GM23248 (cell line): ENCODE data around the gene PWWP2A. TPM values are rescaled to one million over a fixed set of nuclear protein-coding genes. Genes with fewer than 3 reads are reported as not detected.

Source experiments
- DNase-seq: peaks from one replicate; pipeline ENCODE4 v3.0.0-alpha.2; 2015
- H2AFZ ChIP-seq: fragments of 200-600 bp; sonication (generic); 2 replicates; pipeline ENCODE4 v1.6.1; 2016; ENCODE audit warnings: antibody characterized with exemption
- H3F3A ChIP-seq: fragments of 200-600 bp; sonication (generic); 2 replicates; pipeline ENCODE4 v1.6.1; 2016; ENCODE audit warnings: mild to moderate bottlenecking, antibody characterized with exemption, mixed run types; ENCODE audit not compliant: insufficient read depth
- H3K27ac ChIP-seq: fragments of 200-600 bp; sonication (generic); 2 replicates; pipeline ENCODE4 v1.5.1; 2016; ENCODE audit warnings: mild to moderate bottlenecking
- H3K27me3 ChIP-seq: fragments of 200-600 bp; sonication (generic); replicated peaks from 2 replicates; pipeline ENCODE4 v1.6.1; 2016; ENCODE audit warnings: mild to moderate bottlenecking; ENCODE audit not compliant: insufficient read depth
- H3K36me3 ChIP-seq: fragments of 200-600 bp; sonication (generic); 2 replicates; pipeline ENCODE4 v1.6.1; 2016; ENCODE audit warnings: low read depth, mild to moderate bottlenecking
- H3K4me1 ChIP-seq: fragments of 200-600 bp; sonication (generic); 2 replicates; pipeline ENCODE4 v1.6.1; 2016; ENCODE audit warnings: mild to moderate bottlenecking; ENCODE audit not compliant: insufficient read depth
- H3K4me2 ChIP-seq: fragments of 200-600 bp; sonication (generic); one replicate; pipeline ENCODE4 v1.6.1; 2016; ENCODE audit warnings: mild to moderate bottlenecking; ENCODE audit not compliant: unreplicated experiment
- H3K4me3 ChIP-seq: fragments of 200-600 bp; sonication (generic); 2 replicates; pipeline ENCODE4 v1.5.1; 2016; ENCODE audit warnings: mild to moderate bottlenecking
- H3K79me2 ChIP-seq: fragments of 200-600 bp; sonication (generic); 2 replicates; pipeline ENCODE4 v1.6.1; 2016; ENCODE audit warnings: mild to moderate bottlenecking; ENCODE audit not compliant: insufficient read depth
- H3K9ac ChIP-seq: fragments of 200-600 bp; sonication (generic); 2 replicates; pipeline ENCODE4 v1.6.1; 2016; ENCODE audit warnings: mild to moderate bottlenecking
- H3K9me2 ChIP-seq: fragments of 200-600 bp; sonication (generic); 2 replicates; pipeline ENCODE4 v1.6.1; 2016; ENCODE audit warnings: mixed run types, mild to moderate bottlenecking, moderate library complexity; ENCODE audit not compliant: insufficient read depth
- H3K9me3 ChIP-seq: fragments of 200-600 bp; sonication (generic); one replicate; pipeline ENCODE4 v1.6.1; 2017; ENCODE audit warnings: low read depth
- H4K20me1 ChIP-seq: fragments of 200-600 bp; sonication (generic); 2 replicates; pipeline ENCODE4 v1.6.0; 2016; ENCODE audit not compliant: insufficient read depth
- EZH2 ChIP-seq: fragments of 200-600 bp; sonication (generic); IDR thresholded peaks from 2 replicates; pipeline ENCODE4 v1.6.1; 2018; ENCODE audit warnings: antibody characterized with exemption, mild to moderate bottlenecking; ENCODE audit not compliant: insufficient read depth, poor library complexity, severe bottlenecking
- EZH2phosphoT487 ChIP-seq: fragments of 200-600 bp; sonication (generic); IDR thresholded peaks from 2 replicates; pipeline ENCODE4 v1.6.1; 2018; ENCODE audit warnings: antibody characterized with exemption, moderate library complexity, mild to moderate bottlenecking, low read depth; ENCODE audit not compliant: insufficient read depth
- WGBS, 2 experiments: methylation state at CpG; one replicate each; pipeline ENCODE4 v1.1.6; 2015 to 2017; ENCODE audit warnings: low lambda C conversion rate in 2 of 2, low coverage in 1 of 2; ENCODE audit errors: missing lambda C conversion rate in 2 of 2; 5-methylcytosine and 5-hydroxymethylcytosine counted together
- in situ Hi-C: fragments of 300-500 bp; cut with MboI; formaldehyde crosslinking; loops from 2 replicates; pipeline ENCODE4 v1.15.0; 2020
- polyA plus RNA-seq: library from polyadenylated mRNA; unstranded; fragments of >200 nt; fragmentation: Nextera tagmentation; extraction: Ambion mirVana; gene quantifications from 2 replicates; pipeline ENCODE4 v1.2.1, GENCODE V29; 2016
- total RNA-seq: library from RNA; depleted of rRNA; stranded (reverse); fragments of >200 nt; shearing (Covaris generic); gene quantifications from 2 replicates; pipeline ENCODE4 v1.2.3, GENCODE V29; 2014

Gene PWWP2A
- total and polyA plus RNA-seq, 2 experiments from 2014 or later = 7.8 to 13.2 TPM

- Histone ChIP-seq H3K9me2 (no peaks in the 10 kb centered on the region), H3K9ac (no peak overlapping the region), H3K79me2 (no peaks in the 10 kb centered on the region), H3K4me2 (no peak overlapping the region), H3K36me3 (no peaks in the 10 kb centered on the region), H4K20me1 (no peaks in the 10 kb centered on the region), H3F3A (peaks cover 6% of the 10 kb centered on the region; the same call in 1 of the 2 replicates), H3K4me3 (no peak overlapping the region), H3K27ac (no peak overlapping the region), H3K4me1 (peaks cover 10% of the 10 kb centered on the region), H2AFZ (peak overlapping the region; percentile 3; the same call in 1 of the 2 replicates), H3K27me3 (no peaks in the 10 kb centered on the region), H3K9me3 (no peaks in the 10 kb centered on the region)
- in situ Hi-C loops = no loop called here
- WGBS, 2 experiments = 71 to 73% methylated on average over 19 of the region's 19 CpGs
- DNase-seq = no peak
- no peak for TF ChIP-seq EZH2phosphoT487
Measured at GRCh38 chr5:160159991-160160792, 40.9 kb upstream of the PWWP2A start.

GRCh38 chr5:160158087-160158486, 38.8 kb upstream of the PWWP2A start:
- Histone ChIP-seq H3F3A (no peaks in the 10 kb centered on the region), H3K27me3 (no peaks in the 10 kb centered on the region), H4K20me1 (no peaks in the 10 kb centered on the region), H3K4me3 (no peak overlapping the region), H3K36me3 (no peaks in the 10 kb centered on the region), H2AFZ (no peak overlapping the region), H3K9me3 (no peaks in the 10 kb centered on the region), H3K4me2 (no peak overlapping the region), H3K79me2 (no peaks in the 10 kb centered on the region), H3K9me2 (no peaks in the 10 kb centered on the region), H3K9ac (no peak overlapping the region), H3K4me1 (no peaks in the 10 kb centered on the region), H3K27ac (no peak overlapping the region)
- TF ChIP-seq EZH2 (no peak), EZH2phosphoT487 (no peak)
- in situ Hi-C loops = no loop called here
- 93 to 95% methylated on average over 9 of the region's 9 CpGs for WGBS, 2 experiments
- no peak for DNase-seq

- no peaks in the 10 kb centered on the region for H3K36me3 ChIP-seq
- no peaks in the 10 kb centered on the region for H3F3A ChIP-seq
- TF ChIP-seq EZH2phosphoT487 (no peak), EZH2 (no peak)
- H3K27me3 ChIP-seq = no peaks in the 10 kb centered on the region
- peak; percentile 30 for DNase-seq
- H3K4me2 ChIP-seq = no peak overlapping the region
- no peaks in the 10 kb centered on the region for H4K20me1 ChIP-seq
- WGBS, 2 experiments = 97 to 100% methylated on average over 6 of the region's 6 CpGs
- in situ Hi-C loops = no loop called here
- no peak overlapping the region for H3K4me3 ChIP-seq
- H2AFZ ChIP-seq = no peak overlapping the region
- no peaks in the 10 kb centered on the region for H3K4me1 ChIP-seq
- H3K9ac ChIP-seq = no peak overlapping the region
- no peaks in the 10 kb centered on the region for H3K9me2 ChIP-seq
- H3K79me2 ChIP-seq = no peaks in the 10 kb centered on the region
- no peaks in the 10 kb centered on the region for H3K9me3 ChIP-seq
- no peak overlapping the region for H3K27ac ChIP-seq
Measured at GRCh38 chr5:160155017-160155750, 35.9 kb upstream of the PWWP2A start.

- Histone ChIP-seq H3F3A (no peaks in the 10 kb centered on the region), H3K9me3 (no peaks in the 10 kb centered on the region), H3K4me2 (no peak overlapping the region), H4K20me1 (no peaks in the 10 kb centered on the region), H3K36me3 (no peaks in the 10 kb centered on the region), H3K27ac (no peak overlapping the region), H3K79me2 (no peaks in the 10 kb centered on the region), H3K4me3 (no peak overlapping the region), H3K4me1 (no peaks in the 10 kb centered on the region), H2AFZ (no peak overlapping the region), H3K9ac (no peak overlapping the region), H3K9me2 (no peaks in the 10 kb centered on the region), H3K27me3 (no peaks in the 10 kb centered on the region)
- 81 to 87% methylated on average over 6 of the region's 6 CpGs for WGBS, 2 experiments
- TF ChIP-seq EZH2 = no peak
- TF ChIP-seq EZH2phosphoT487 = no peak
- no peak for DNase-seq
- in situ Hi-C loops = no loop called here
Measured at GRCh38 chr5:160152901-160153300, 33.7 kb upstream of the PWWP2A start.
